GM18520 (cell line): ENCODE results near the gene AMMECR1.
A peak's percentile ranks its signal among the peaks of the same experiment; 100 is the strongest.
"Not testable (repeated sequence)": the region's sequence is repeated elsewhere in the genome, so short reads cannot be mapped to it uniquely, and the experiment has no call there.

ENCODE experiments used
- ATAC-seq: cut with Tn5 transposase; IDR thresholded peaks from one replicate; pipeline ENCODE4 v1.9.1; 2021; ENCODE audit not compliant: unreplicated experiment

Gene AMMECR1

GRCh38 chrX:110317820-110318663 lies at the start of gene AMMECR1:
TSS of gene AMMECR1 (minus strand) at chrX:110318085. CDS start at chrX:110318071, 14 bp downstream.
- peak; percentile 71 for ATAC-seq

GRCh38 chrX:110363244-110363643 lies 45.4 kb upstream of the AMMECR1 start:
- ATAC-seq, result no peak

GRCh38 chrX:110359273-110359672 lies 41.4 kb upstream of the AMMECR1 start:
- no peak for ATAC-seq

GRCh38 chrX:110358548-110358947 lies 40.7 kb upstream of the AMMECR1 start, which contains the start of gene RTL9:
TSS of gene RTL9 (plus strand) at chrX:110358848. CDS start at chrX:110450618, 91,770 bp downstream.
- no peak for ATAC-seq

- no peak for ATAC-seq
These were observed 28.8 kb upstream of the AMMECR1 start for GRCh38 chrX:110346681-110347080.

- peak; percentile 70 for ATAC-seq
These were observed 23.5 kb upstream of the AMMECR1 start for GRCh38 chrX:110341189-110342035.

- no peak for ATAC-seq
These were observed 21.1 kb upstream of the AMMECR1 start for GRCh38 chrX:110338935-110339334.

- ATAC-seq, result not testable (repeated sequence)
These were observed 15.6 kb upstream of the AMMECR1 start for GRCh38 chrX:110333458-110333857.

GRCh38 chrX:110331444-110332030 lies 13.7 kb upstream of the AMMECR1 start:
- ATAC-seq, result no peak

GRCh38 chrX:110328613-110329012 lies 10.7 kb upstream of the AMMECR1 start:
- not testable (repeated sequence) for ATAC-seq

- ATAC-seq, result no peak
These were observed 9.5 kb upstream of the AMMECR1 start for GRCh38 chrX:110327336-110327735.

GRCh38 chrX:110326712-110327111 lies 8.8 kb upstream of the AMMECR1 start:
- ATAC-seq, result no peak

- no peak for ATAC-seq
These were observed 4.7 kb upstream of the AMMECR1 start for GRCh38 chrX:110322603-110323002.

GRCh38 chrX:110321670-110322069 lies 3.8 kb upstream of the AMMECR1 start:
- no peak for ATAC-seq

GRCh38 chrX:110321081-110321480 lies 3.2 kb upstream of the AMMECR1 start:
- no peak for ATAC-seq

- no peak for ATAC-seq
These were observed 2.6 kb upstream of the AMMECR1 start for GRCh38 chrX:110320381-110320987.

GRCh38 chrX:110318664-110318968 lies 731 bp upstream of the AMMECR1 start:
- no peak for ATAC-seq

GRCh38 chrX:110317061-110317819 lies 645 bp downstream of the AMMECR1 start:
- ATAC-seq, result no peak

GRCh38 chrX:110316351-110317060 lies 1.4 kb downstream of the AMMECR1 start:
- no peak for ATAC-seq

GRCh38 chrX:110315551-110315950 lies 2.3 kb downstream of the AMMECR1 start:
- ATAC-seq, result no peak
